K562 (cell line): ENCODE results near the gene EZH2. TPM values are rescaled to one million over a fixed set of nuclear protein-coding genes. Genes with fewer than 3 reads are reported as not detected.

Experiments used
- ARID1B ChIP-seq: fragments of 450-650 bp; IDR thresholded peaks from 2 replicates; pipeline ENCODE4 v1.6.1; 2016; ENCODE audit warnings: antibody characterized with exemption, mild to moderate bottlenecking, inconsistent platforms
- CUX1 ChIP-seq: fragments of 200-800 bp; sonication (Bioruptor generic); IDR thresholded peaks from 2 replicates; pipeline ENCODE4 v1.6.1; 2016; ENCODE audit warnings: missing genetic modification characterization, missing compliant biosample characterization
- DLX4 ChIP-seq: fragments of 250-450 bp; sonication (Bioruptor Pico); IDR thresholded peaks from 2 replicates; pipeline ENCODE4 v1.6.1; 2021; ENCODE audit warnings: mild to moderate bottlenecking
- EWSR1 ChIP-seq: fragments of 450-650 bp; IDR thresholded peaks from 2 replicates; pipeline ENCODE4 v1.6.1; 2018; ENCODE audit warnings: borderline replicate concordance, mild to moderate bottlenecking, low read depth, moderate library complexity; ENCODE audit not compliant: partially characterized antibody
- KAT7 ChIP-seq: sonication (generic); formaldehyde crosslinking; IDR thresholded peaks from 2 replicates; pipeline ENCODE4 v1.8.0; 2022; ENCODE audit warnings: missing genetic modification reagents, mild to moderate bottlenecking, borderline replicate concordance
- MAFG ChIP-seq: fragments of 450-650 bp; conservative IDR thresholded peaks from 2 replicates; pipeline ENCODE4 v1.6.1; 2016; ENCODE audit warnings: missing genetic modification characterization, missing compliant biosample characterization
- MEF2D ChIP-seq: conservative IDR thresholded peaks from 2 replicates; pipeline ENCODE4 v1.6.1; 2016; ENCODE audit warnings: low read depth, missing genetic modification characterization, missing compliant biosample characterization
- PHF21A ChIP-seq: fragments of 450-650 bp; IDR thresholded peaks from 2 replicates; pipeline ENCODE4 v1.6.1; 2017; ENCODE audit warnings: low read depth, borderline replicate concordance
- POLR3A ChIP-seq: IDR thresholded peaks from 2 replicates; pipeline ENCODE4 v1.6.1; 2011; ENCODE audit warnings: borderline replicate concordance, mild to moderate bottlenecking, moderate library complexity; ENCODE audit not compliant: insufficient read length, insufficient read depth; ENCODE audit errors: extremely low read depth
- PTRF ChIP-seq: fragments of 450-650 bp; IDR thresholded peaks from 2 replicates; pipeline ENCODE4 v1.6.1; 2016; ENCODE audit warnings: mild to moderate bottlenecking, missing genetic modification characterization, missing compliant biosample characterization
- THAP12 ChIP-seq: fragments of 250-450 bp; sonication (Bioruptor Pico); IDR thresholded peaks from 2 replicates; pipeline ENCODE4 v1.9.0; 2021; ENCODE audit warnings: mild to moderate bottlenecking, inconsistent platforms
- VEZF1 ChIP-seq: fragments of 200-800 bp; sonication (Bioruptor generic); IDR thresholded peaks from 2 replicates; pipeline ENCODE4 v1.6.1; 2017; ENCODE audit warnings: missing genetic modification characterization, missing compliant biosample characterization
- ZNF143 ChIP-seq: sonication (generic); formaldehyde crosslinking; IDR thresholded peaks from 2 replicates; pipeline ENCODE4 v1.9.0; 2022; ENCODE audit warnings: mild to moderate bottlenecking, missing genetic modification reagents
- ZNF165 ChIP-seq: fragments of 250-450 bp; sonication (Bioruptor Pico); IDR thresholded peaks from 2 replicates; pipeline ENCODE4 v1.4.0; 2020; ENCODE audit warnings: borderline replicate concordance
- ZNF24 ChIP-seq: fragments of 450-650 bp; IDR thresholded peaks from 2 replicates; pipeline ENCODE4 v1.6.1; 2016
- polyA plus RNA-seq, 8 experiments: library from polyadenylated mRNA; depleted of rRNA in 4 of 8; stranded (reverse) in 5 of 8; unstranded in 3 of 8; fragments of >200 nt; fragmentation: Nextera tagmentation in 2 of 8; fragmentation: Illumina TruSeq in 1 of 8; extraction: Ambion mirVana in 2 of 8; extraction: Trizol in 1 of 8; gene quantifications; 2 replicates each; pipeline versions ENCODE4 v1.2.1 to v1.2.3, GENCODE V29; 2011 to 2014; ENCODE audit warnings: inconsistent platforms in 1 of 8, missing spikeins in 1 of 8
- total RNA-seq, 7 experiments: library from RNA; depleted of rRNA in 6 of 7; stranded (reverse); fragments of >200 nt in 6 of 7; fragmentation: Illumina TruSeq in 2 of 7; extraction: Trizol in 2 of 7; gene quantifications; 2 replicates each; pipeline versions ENCODE4 v1.2.1 to v1.2.3, GENCODE V29; 2011 to 2021; ENCODE audit warnings: low replicate concordance in 1 of 7

Gene EZH2
- total and polyA plus RNA-seq, 9 of the 15 experiments (the other 6 are each of a cell fraction or from before 2014, with no cell fraction given): 48.7 to 175 (median 98.6) TPM

GRCh38 chr7:148847815-148848734, 36.0 kb downstream of the EZH2 start (continued):
- TF ChIP-seq THAP12 (CRISPR knock-in tag): no peak
- TF ChIP-seq VEZF1: no peak
- no peak for TF ChIP-seq EWSR1
- TF ChIP-seq CUX1 (CRISPR knock-in tag): no peak
- no peak for TF ChIP-seq PTRF (tag)
- TF ChIP-seq ZNF24: no peak
- no peak for TF ChIP-seq PHF21A
- TF ChIP-seq MAFG (tag): no peak
- no peak for TF ChIP-seq MEF2D (tag)
- TF ChIP-seq POLR3A: no peak
- no peak for TF ChIP-seq DLX4 (CRISPR knock-in tag)
- TF ChIP-seq ARID1B: peak; percentile 97
- TF ChIP-seq ZNF165 (CRISPR knock-in tag): no peak
- TF ChIP-seq ZNF143 (CRISPR knock-in tag): no peak
- no peak for TF ChIP-seq KAT7 (CRISPR knock-in tag)
